HEK293T (cell line): ENCODE results near the gene P2RY14.
"Not testable (repeated sequence)": the region's sequence is repeated elsewhere in the genome, so short reads cannot be mapped to it uniquely, and the experiment has no call there.

Source experiments
- CTCF ChIA-PET: fragments of 350-600 bp; formaldehyde crosslinking; extraction: SDS; loops from one replicate; lab custom pipeline; 2021; ENCODE audit warnings: antibody characterized with exemption, inconsistent platforms; lab: Yijun Ruan, JAX
- POLR2A ChIA-PET: fragments of 350-600 bp; formaldehyde crosslinking; extraction: SDS; loops from one replicate; lab custom pipeline; 2020; ENCODE audit warnings: antibody characterized with exemption, inconsistent platforms; lab: Yijun Ruan, JAX
- DNase-seq: peaks from one replicate; pipeline ENCODE4 v3.0.0; 2012; ENCODE audit warnings: mixed read lengths; ENCODE audit errors: extremely low spot score
- ARNT ChIP-seq: fragments of 450-650 bp; IDR thresholded peaks from 2 replicates; pipeline ENCODE4 v1.6.1; 2017; ENCODE audit warnings: mild to moderate bottlenecking
- BHLHE40 ChIP-seq: fragments of 450-650 bp; IDR thresholded peaks from 2 replicates; pipeline ENCODE4 v1.6.1; 2016; ENCODE audit warnings: mild to moderate bottlenecking, moderate library complexity, borderline replicate concordance
- CTBP1 ChIP-seq: fragments of 450-650 bp; IDR thresholded peaks from 2 replicates; pipeline ENCODE4 v1.6.1; 2016; ENCODE audit warnings: borderline replicate concordance
- ELF4 ChIP-seq: fragments of 450-650 bp; IDR thresholded peaks from 2 replicates; pipeline ENCODE4 v1.6.1; 2017; ENCODE audit warnings: antibody characterized with exemption
- FOXA1 ChIP-seq: fragments of 450-650 bp; IDR thresholded peaks from 2 replicates; pipeline ENCODE4 v1.6.1; 2016; ENCODE audit warnings: mild to moderate bottlenecking
- FOXK2 ChIP-seq: fragments of 450-650 bp; IDR thresholded peaks from 2 replicates; pipeline ENCODE4 v1.6.1; 2016; ENCODE audit warnings: mild to moderate bottlenecking
- FOXM1 ChIP-seq: fragments of 450-650 bp; IDR thresholded peaks from 2 replicates; pipeline ENCODE4 v1.6.1; 2017; ENCODE audit warnings: mild to moderate bottlenecking, borderline replicate concordance
- HDGF ChIP-seq: fragments of 450-650 bp; IDR thresholded peaks from 2 replicates; pipeline ENCODE4 v1.6.1; 2017; ENCODE audit warnings: antibody characterized with exemption, borderline replicate concordance
- L3MBTL2 ChIP-seq: fragments of 450-650 bp; conservative IDR thresholded peaks from 2 replicates; pipeline ENCODE4 v1.6.1; 2016; ENCODE audit warnings: mild to moderate bottlenecking
- LEF1 ChIP-seq: fragments of 450-650 bp; IDR thresholded peaks from 2 replicates; pipeline ENCODE4 v1.6.1; 2017; ENCODE audit warnings: mild to moderate bottlenecking, borderline replicate concordance
- NFRKB ChIP-seq: fragments of 450-650 bp; IDR thresholded peaks from 2 replicates; pipeline ENCODE4 v1.6.1; 2016; ENCODE audit warnings: mild to moderate bottlenecking, moderate library complexity
- SP1 ChIP-seq: fragments of 450-650 bp; IDR thresholded peaks from 2 replicates; pipeline ENCODE4 v1.6.1; 2017
- SUZ12 ChIP-seq: fragments of 450-650 bp; IDR thresholded peaks from 2 replicates; pipeline ENCODE4 v1.6.1; 2016; ENCODE audit warnings: mild to moderate bottlenecking
- TARDBP ChIP-seq: fragments of 450-650 bp; IDR thresholded peaks from 2 replicates; pipeline ENCODE4 v1.6.1; 2016
- ZNF384 ChIP-seq: fragments of 450-650 bp; IDR thresholded peaks from 2 replicates; pipeline ENCODE4 v1.6.1; 2016
- TF ChIP-seq, protein P1 (sequence below): fragments of 450-650 bp; IDR thresholded peaks from 2 replicates; pipeline ENCODE4 v1.6.1; 2016

The P2RY14 gene

DNA sequence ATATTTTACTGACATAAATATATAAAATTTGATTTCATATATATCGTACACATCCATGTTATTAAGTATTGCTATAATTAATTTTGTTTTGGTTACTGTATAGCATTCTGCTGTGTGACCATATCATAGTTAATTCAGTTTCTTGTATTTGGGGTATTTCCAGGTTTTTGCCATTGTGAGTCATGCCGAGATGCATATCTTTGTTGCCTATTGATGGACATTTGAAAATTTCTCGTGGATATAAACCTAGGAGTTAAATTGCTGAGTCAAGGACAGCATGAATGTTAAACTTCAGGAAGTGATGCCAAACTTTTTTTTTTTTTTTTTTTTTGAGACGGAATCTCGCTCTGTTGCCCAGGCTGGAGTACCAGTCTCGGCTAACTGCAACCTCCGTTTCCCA, 41.6 kb downstream of the P2RY14 start:
- no peak for DNase-seq
- ChIA-PET POLR2A (no interaction called here), CTCF (no interaction called here)
- TF ChIP-seq ARNT (no peak), ELF4 (no peak), BHLHE40 (no peak), SP1 (no peak), TARDBP (no peak), FOXM1 (no peak), HDGF (no peak), CTBP1 (no peak), LEF1 (no peak), L3MBTL2 (no peak), NFRKB (no peak), ZNF384 (no peak), FOXK2 (no peak), SUZ12 (no peak), FOXA1 (no peak)
- TF ChIP-seq, protein P1, sequence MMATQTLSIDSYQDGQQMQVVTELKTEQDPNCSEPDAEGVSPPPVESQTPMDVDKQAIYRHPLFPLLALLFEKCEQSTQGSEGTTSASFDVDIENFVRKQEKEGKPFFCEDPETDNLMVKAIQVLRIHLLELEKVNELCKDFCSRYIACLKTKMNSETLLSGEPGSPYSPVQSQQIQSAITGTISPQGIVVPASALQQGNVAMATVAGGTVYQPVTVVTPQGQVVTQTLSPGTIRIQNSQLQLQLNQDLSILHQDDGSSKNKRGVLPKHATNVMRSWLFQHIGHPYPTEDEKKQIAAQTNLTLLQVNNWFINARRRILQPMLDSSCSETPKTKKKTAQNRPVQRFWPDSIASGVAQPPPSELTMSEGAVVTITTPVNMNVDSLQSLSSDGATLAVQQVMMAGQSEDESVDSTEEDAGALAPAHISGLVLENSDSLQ: no peak

DNA sequence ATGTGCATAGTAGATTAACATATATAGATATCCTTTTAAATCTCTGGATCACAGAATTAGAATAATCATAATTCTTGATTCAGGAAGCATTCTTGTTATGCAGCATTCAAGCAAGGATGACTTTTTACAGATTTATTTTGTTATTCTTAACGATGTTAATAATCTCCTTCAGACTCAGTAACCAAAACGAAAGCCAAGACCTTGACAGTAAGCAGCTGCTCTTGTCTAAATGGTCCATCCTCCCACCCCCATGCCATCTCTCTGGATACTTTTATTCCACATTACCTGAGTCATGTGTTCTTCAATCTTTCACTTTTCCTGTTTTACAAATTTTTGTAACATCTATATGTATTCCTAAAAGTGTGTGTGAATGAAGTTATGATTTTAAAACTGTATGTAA, 42.0 kb downstream of the P2RY14 start:
- POLR2A ChIA-PET: no interaction called here

DNA sequence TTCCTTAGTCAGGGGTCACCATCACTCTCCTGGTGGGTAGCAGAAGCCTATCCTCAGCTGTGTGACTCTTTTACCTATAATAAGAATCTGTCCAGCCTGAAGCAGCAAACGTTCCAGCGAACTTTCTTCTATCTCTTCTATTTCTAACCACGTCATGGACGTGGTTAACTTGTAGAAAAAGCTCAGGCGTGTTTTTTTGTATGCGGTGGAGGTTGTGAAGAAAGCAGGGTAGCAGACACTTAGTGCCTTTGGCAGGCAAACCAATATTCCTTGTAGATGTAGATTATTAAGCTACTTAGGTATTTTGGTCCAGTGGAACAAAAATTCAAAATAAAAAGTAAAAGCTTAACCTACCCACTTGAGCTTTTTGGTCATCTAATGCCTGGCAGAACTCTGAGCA, 43.5 kb downstream of the P2RY14 start:
- CTCF ChIA-PET: interaction anchor here (0.6 kb wide), 1 partner anchor 54 kb away, joined by 7 read pairs; no protein-coding TSS in a partner anchor
- TF ChIP-seq BHLHE40 (no peak), FOXA1 (no peak), NFRKB (no peak), FOXM1 (no peak), HDGF (no peak), CTBP1 (no peak), SUZ12 (no peak), L3MBTL2 (no peak)
- POLR2A ChIA-PET: no interaction called here
- DNase-seq: no peak

More for the DNA sequence above, 42.0 kb downstream of the P2RY14 start:
- no peak for TF ChIP-seq CTBP1
- TF ChIP-seq ELF4: no peak
- no peak for TF ChIP-seq L3MBTL2
- no peak for TF ChIP-seq FOXA1
- TF ChIP-seq ZNF384: no peak
- TF ChIP-seq BHLHE40: no peak
- TF ChIP-seq HDGF: no peak
- no peak for TF ChIP-seq FOXM1
- TF ChIP-seq NFRKB: no peak
- TF ChIP-seq, protein P1: no peak
- no peak for TF ChIP-seq ARNT
- TF ChIP-seq TARDBP: no peak
- no peak for TF ChIP-seq SP1
- TF ChIP-seq SUZ12: no peak
- no peak for DNase-seq
- CTCF ChIA-PET: interaction anchor here (0.7 kb wide), 1 partner anchor 426 kb away, joined by 3 read pairs; no protein-coding TSS in a partner anchor

DNA sequence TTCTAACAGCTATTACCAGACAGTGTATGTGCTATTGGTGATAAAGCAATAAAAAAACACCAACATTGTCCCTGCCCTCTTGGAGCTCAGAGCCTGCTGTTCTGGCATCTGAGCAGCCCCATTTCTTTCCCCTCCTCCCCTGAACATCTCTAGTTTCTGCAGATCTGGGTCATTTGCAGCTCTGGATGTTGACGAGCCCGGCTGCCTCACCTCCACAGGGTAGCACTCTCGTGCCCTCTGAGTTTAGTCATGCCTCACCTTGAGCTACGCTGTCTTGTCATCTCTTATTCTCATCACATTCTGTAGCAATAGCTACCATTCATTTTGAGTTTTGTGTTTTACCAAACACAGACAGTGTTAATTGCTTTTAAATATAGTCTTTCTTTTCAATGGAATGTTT, 45.4 kb downstream of the P2RY14 start:
- ChIA-PET POLR2A (no interaction called here), CTCF (no interaction called here)
- TF ChIP-seq FOXA1: no peak
- no peak for TF ChIP-seq SUZ12
- TF ChIP-seq ZNF384: no peak
- no peak for TF ChIP-seq CTBP1
- TF ChIP-seq FOXK2: no peak
- TF ChIP-seq ARNT: no peak
- DNase-seq: no peak

DNA sequence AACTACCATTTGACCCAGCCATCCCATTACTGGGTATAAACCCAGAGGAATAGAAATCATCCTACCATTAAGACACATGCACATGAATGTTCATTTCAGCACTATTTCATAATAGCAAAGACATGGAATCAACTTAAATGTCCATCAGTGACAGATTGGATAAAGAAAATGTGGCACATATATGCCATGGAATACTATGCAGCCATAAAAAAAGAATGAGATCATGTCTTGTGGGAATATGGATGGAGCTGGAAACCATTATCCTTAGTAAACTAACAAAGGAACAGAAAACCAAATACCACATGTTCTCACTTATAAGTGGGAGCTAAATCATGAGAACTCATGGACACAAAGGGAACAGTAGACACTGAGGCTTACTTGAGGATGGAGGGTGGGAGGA, 45.9 kb downstream of the P2RY14 start:
- CTCF ChIA-PET, DNase-seq, POLR2A ChIA-PET: not testable (repeated sequence)

DNA sequence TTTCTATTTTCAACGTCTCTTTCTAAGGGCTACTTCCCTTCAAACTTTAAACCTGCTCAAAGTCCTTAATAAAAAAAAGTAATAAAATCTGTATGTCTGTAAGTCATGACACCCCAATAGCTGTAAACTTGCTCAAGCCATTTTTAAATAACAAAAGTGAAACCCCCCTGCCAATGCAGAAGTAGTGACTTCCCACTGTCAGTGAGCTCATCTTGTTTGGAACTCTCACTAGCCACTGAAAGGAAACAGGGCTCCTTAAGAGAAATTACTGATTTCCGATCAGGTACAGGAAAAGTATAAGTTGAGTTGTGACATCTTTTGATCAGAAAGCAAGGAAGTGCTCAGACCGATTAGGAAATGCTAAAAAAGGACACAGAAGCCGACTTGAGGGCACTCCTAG, 47.7 kb downstream of the P2RY14 start:
- POLR2A ChIA-PET: no interaction called here

DNA sequence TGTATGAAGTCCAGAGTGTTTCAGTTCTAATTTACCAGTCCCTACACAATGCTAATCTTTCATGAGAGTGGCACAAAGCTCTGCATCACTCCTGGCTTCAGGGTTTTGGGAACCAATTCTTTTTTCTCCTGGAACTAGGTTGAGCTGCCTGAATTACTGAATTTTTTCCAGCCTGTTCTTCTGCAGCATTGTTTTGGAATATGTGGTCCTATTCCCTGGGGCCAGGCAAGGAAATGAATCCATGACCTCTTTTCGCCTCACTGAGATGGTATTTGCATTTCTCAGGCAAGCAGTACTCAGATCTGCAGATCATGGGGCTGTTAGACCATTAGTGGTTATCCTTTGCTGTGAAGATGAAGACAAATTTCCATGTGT, 49.7 kb downstream of the P2RY14 start:
- POLR2A ChIA-PET: no interaction called here
- CTCF ChIA-PET: interaction anchor here (0.6 to 1.5 kb wide), 5 partner anchors 20 to 626 kb away, joined by 3 to 4 read pairs (median 3); partner anchors contain the start of gene P2RY14
- TF ChIP-seq ELF4 (no peak), ZNF384 (no peak), SP1 (no peak), FOXA1 (no peak), FOXM1 (no peak), CTBP1 (no peak), LEF1 (no peak), FOXK2 (no peak), HDGF (no peak), TARDBP (no peak), L3MBTL2 (no peak), SUZ12 (no peak)
- TF ChIP-seq, protein P1: no peak
- DNase-seq: no peak

More for the DNA sequence above, 47.7 kb downstream of the P2RY14 start:
- CTCF ChIA-PET: interaction anchor here (0.8 to 0.9 kb wide), 2 partner anchors 13 to 23 kb away, joined by 3 read pairs; no protein-coding TSS in a partner anchor
- no peak for DNase-seq
- TF ChIP-seq, protein P1: no peak
- no peak for TF ChIP-seq BHLHE40
- no peak for TF ChIP-seq NFRKB
- no peak for TF ChIP-seq FOXM1
